ENCODE measurements around the gene ALDH3B2.

DNA sequence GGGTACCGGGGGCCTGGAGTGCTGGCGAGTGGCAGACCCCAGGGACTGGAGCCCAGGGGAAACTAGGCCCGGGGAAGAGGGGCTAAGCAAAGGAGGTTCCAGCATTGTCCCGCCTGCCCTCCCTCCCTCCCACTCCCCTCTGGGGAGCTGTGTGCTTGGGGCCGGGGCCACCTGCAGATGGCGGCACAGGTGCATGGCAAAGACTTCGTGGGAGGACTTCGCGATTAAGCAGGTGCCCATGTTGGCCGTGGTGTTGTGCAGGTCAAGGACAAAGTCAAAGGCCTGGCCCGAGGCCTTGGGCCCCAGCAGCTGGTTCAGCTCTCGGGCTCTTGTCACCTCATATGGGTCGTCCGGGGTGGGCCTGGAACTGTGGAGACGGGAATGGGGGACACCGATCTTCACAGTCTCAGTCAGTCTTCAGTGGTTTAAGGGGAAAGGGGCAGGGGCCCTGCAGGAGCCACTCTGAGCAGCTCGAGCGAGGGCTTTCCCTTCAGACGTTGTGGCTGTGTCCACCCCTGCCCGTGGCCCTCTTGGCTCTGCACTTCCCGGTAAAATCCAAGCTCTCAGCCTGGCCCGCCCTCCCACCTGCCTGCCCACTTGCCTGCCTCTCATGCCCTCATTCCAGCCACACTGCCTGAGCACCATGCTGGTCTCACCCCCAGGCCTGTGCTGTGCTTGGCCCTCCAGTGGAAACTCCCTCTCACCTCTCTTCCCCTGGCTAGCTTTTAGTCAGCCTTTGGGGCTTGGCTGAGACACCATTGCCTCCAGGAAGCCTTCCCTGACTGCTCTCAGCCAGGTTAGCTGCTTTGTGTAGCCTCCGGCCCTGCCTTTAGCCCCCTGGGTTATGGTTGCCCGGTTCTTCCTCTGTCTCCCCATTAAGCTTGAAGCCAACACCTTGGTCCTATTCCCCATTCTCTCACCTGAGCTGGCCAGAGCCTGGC lies 28.6 kb downstream of the ALDH3B2 start:
- no peak for TF ChIP-seq POLR2A (IDR thresholded peaks at IDR 0.05)
- TF ChIP-seq, protein P1, sequence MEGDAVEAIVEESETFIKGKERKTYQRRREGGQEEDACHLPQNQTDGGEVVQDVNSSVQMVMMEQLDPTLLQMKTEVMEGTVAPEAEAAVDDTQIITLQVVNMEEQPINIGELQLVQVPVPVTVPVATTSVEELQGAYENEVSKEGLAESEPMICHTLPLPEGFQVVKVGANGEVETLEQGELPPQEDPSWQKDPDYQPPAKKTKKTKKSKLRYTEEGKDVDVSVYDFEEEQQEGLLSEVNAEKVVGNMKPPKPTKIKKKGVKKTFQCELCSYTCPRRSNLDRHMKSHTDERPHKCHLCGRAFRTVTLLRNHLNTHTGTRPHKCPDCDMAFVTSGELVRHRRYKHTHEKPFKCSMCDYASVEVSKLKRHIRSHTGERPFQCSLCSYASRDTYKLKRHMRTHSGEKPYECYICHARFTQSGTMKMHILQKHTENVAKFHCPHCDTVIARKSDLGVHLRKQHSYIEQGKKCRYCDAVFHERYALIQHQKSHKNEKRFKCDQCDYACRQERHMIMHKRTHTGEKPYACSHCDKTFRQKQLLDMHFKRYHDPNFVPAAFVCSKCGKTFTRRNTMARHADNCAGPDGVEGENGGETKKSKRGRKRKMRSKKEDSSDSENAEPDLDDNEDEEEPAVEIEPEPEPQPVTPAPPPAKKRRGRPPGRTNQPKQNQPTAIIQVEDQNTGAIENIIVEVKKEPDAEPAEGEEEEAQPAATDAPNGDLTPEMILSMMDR (IDR thresholded peaks at IDR 0.05), result no peak
